OCI-LY3 (cell line): Measurements from ENCODE around the gene CNGA2.
A peak's percentile ranks its signal among the peaks of the same experiment; 100 is the strongest.

Source experiments
- CTCF ChIP-seq: fragments of 200-600, 300-600 bp; sonication (generic); IDR thresholded peaks from 2 replicates; pipeline ENCODE4 v1.5.1; 2014; ENCODE audit warnings: antibody characterized with exemption, low read length, low read depth
- EZH2phosphoT487 ChIP-seq: fragments of 200-600 bp; shearing (Covaris generic); IDR thresholded peaks from 2 replicates; pipeline ENCODE4 v1.6.1; 2018; ENCODE audit warnings: antibody characterized with exemption, mixed run types, low read depth

- peak; percentile 52 for TF ChIP-seq CTCF
- TF ChIP-seq EZH2phosphoT487 = no peak
Measured at GRCh38 chrX:151713849-151714248, 20.7 kb upstream of the CNGA2 start.
